ENCODE measurements around the gene GPA33. TPM values are rescaled to one million over a fixed set of nuclear protein-coding genes. Genes with fewer than 3 reads are reported as not detected.

The GPA33 gene
- total RNA-seq, 3 donors from 2014 or later (not counting 1 experiment from before 2014, with no cell fraction given) = 2.9 to 4.6 (median 4.5) TPM

DNA sequence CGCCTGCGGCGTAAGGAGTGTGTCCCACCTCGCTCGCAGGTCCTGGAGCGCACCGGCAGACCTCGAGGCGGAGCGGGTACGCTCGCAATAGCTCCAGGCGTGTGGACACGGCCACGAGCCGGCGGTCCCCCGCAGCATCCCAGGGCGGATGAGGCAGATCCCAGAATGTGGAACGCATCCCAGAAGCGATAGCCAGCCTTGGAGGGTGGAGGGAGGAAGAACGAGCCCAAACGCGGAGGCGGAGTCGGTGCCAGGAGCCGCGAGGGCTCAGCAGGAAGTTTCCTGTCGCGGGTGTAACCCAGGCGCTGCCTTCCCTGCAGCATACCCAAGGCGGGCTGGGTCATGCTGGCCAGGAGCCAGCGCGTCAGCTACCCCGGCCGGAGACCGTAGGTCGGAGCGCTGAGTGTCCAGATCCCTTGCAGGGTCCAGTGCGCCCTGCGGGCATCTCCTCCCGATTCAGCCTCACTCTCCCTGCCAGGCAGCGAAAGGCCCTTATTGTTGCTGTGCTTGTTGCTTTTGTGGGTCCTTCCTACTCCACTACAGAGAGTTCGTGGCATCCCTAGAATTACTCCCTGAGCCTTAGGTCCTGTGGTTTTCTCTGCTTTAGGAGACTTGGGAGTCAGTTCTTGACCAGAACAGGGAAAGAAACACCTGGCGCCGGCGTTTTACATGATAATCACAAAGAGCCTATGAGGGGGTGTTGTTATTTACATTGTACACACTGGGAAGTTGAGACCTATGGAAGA lies 31.4 kb upstream of the GPA33 start:
- DNase-seq = peak; percentile 30 to 59
- no peaks in the 10 kb centered on the region for H3K36me3 ChIP-seq (ENCODE audit: control insufficient read depth, insufficient read depth, low read length)
- peaks cover 11% of the 10 kb centered on the region for H3K4me1 ChIP-seq (ENCODE audit: control insufficient read depth, insufficient read depth, low read length)
- H3K4me3 Mint-ChIP-seq = peak overlapping the region; percentile 91
- no peaks in the 10 kb centered on the region for H3K27me3 ChIP-seq (ENCODE audit: control insufficient read depth, insufficient read depth, low read length)
- peaks cover 7 to 24% of the 10 kb centered on the region in 2 donors for H3K4me1 Mint-ChIP-seq
- intact Hi-C loops (cut with micrococcal nuclease) = no loop called here
- peak overlapping the region; percentile 32 for H3K4me3 ChIP-seq (ENCODE audit: low read length)
- ATAC-seq = peak; percentile 57 to 83 (median 79)
- no peaks in the 10 kb centered on the region for H3K9me3 ChIP-seq (ENCODE audit: control insufficient read depth, insufficient read depth, low read length)
- H3K27ac Mint-ChIP-seq = peak overlapping the region in 1 of 2 donors; percentile 51
- no peaks in the 10 kb centered on the region for H3K36me3 Mint-ChIP-seq
- H3K27me3 Mint-ChIP-seq (ENCODE audit: low read depth in 2 of 2) = peaks cover 10 to 22% of the 10 kb centered on the region in 2 donors
- TF ChIP-seq, protein P1, sequence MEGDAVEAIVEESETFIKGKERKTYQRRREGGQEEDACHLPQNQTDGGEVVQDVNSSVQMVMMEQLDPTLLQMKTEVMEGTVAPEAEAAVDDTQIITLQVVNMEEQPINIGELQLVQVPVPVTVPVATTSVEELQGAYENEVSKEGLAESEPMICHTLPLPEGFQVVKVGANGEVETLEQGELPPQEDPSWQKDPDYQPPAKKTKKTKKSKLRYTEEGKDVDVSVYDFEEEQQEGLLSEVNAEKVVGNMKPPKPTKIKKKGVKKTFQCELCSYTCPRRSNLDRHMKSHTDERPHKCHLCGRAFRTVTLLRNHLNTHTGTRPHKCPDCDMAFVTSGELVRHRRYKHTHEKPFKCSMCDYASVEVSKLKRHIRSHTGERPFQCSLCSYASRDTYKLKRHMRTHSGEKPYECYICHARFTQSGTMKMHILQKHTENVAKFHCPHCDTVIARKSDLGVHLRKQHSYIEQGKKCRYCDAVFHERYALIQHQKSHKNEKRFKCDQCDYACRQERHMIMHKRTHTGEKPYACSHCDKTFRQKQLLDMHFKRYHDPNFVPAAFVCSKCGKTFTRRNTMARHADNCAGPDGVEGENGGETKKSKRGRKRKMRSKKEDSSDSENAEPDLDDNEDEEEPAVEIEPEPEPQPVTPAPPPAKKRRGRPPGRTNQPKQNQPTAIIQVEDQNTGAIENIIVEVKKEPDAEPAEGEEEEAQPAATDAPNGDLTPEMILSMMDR (IDR thresholded peaks at IDR 0.05) = no peak
- no peaks in the 10 kb centered on the region for H3K9me3 Mint-ChIP-seq
- WGBS (ENCODE audit: insufficient coverage) = 19% methylated on average over 47 of the region's 47 CpGs
- H3K27ac ChIP-seq (ENCODE audit: low read length) = no peak overlapping the region

DNA sequence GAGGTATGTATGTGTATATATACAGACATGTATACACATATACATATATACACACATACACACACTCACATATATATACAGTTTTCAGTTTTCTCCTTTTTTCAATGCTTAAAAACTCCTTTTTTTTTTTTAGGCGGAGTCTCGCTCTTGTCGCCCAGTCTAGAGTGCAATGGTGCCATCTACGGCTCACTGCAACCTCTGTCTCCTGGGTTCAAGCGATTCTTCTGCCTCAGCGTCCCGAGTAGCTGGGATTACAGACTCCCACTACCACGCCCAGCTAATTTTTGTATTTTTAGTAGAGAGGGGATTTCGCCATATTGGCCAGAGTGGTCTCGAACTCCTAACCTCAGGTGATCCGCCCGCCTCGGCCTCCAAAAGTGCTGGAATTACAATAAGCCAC lies 30.7 kb upstream of the GPA33 start:
- DNase-seq = peak in 1 of 2 donors; percentile 58
- Mint-ChIP-seq H3K4me3 (peak overlapping the region; percentile 91), H3K4me1 (peaks cover 7 to 24% of the 10 kb centered on the region in 2 donors), H3K27me3 (ENCODE audit: low read depth in 2 of 2) (peaks cover 5 to 15% of the 10 kb centered on the region in 2 donors), H3K27ac (peak overlapping the region in 1 of 2 donors; percentile 51), H3K36me3 (no peaks in the 10 kb centered on the region), H3K9me3 (no peaks in the 10 kb centered on the region)
- H3K4me1 ChIP-seq (ENCODE audit: control insufficient read depth, insufficient read depth, low read length) = peaks cover 11% of the 10 kb centered on the region
- no peaks in the 10 kb centered on the region for H3K9me3 ChIP-seq (ENCODE audit: control insufficient read depth, insufficient read depth, low read length)
- WGBS (ENCODE audit: insufficient coverage) = 36% methylated on average over 12 of the region's 13 CpGs
- no peaks in the 10 kb centered on the region for H3K36me3 ChIP-seq (ENCODE audit: control insufficient read depth, insufficient read depth, low read length)
- TF ChIP-seq, protein P1 (IDR thresholded peaks at IDR 0.05) = no peak
- peak overlapping the region; percentile 32 for H3K4me3 ChIP-seq (ENCODE audit: low read length)
- intact Hi-C loops (cut with micrococcal nuclease) = no loop called here
- H3K27ac ChIP-seq (ENCODE audit: low read length) = no peak overlapping the region
- H3K27me3 ChIP-seq (ENCODE audit: control insufficient read depth, insufficient read depth, low read length) = no peaks in the 10 kb centered on the region
- ATAC-seq = peak in 1 of 3 donors; percentile 46

DNA sequence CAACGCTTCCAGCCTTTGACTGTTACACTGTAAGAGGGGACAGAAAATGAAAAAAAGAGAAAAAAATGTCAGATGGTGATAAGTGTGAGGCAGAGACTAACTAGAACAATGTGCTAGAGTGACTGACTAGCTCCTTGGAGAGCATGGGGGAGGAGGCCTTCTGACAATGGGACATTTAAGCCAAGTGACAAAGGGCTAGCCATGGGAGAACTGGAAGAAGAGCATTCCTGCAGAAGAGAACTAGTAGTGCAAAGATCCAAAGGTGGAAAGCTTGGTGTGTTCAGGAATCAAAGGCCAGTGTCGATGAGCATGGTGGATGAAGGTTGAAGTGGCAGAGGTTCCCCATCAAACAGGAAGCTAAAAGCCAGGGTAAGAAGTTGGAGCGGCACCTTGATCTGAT lies 29.5 kb upstream of the GPA33 start:
- no peak overlapping the region for H3K4me3 ChIP-seq (ENCODE audit: low read length)
- H3K27ac Mint-ChIP-seq = no peak overlapping the region
- H3K36me3 ChIP-seq (ENCODE audit: control insufficient read depth, insufficient read depth, low read length) = no peaks in the 10 kb centered on the region
- 86% methylated on average over 2 of the region's 3 CpGs for WGBS (ENCODE audit: insufficient coverage)
- no peaks in the 10 kb centered on the region for H3K27me3 ChIP-seq (ENCODE audit: control insufficient read depth, insufficient read depth, low read length)
- peaks cover 11% of the 10 kb centered on the region for H3K4me1 ChIP-seq (ENCODE audit: control insufficient read depth, insufficient read depth, low read length)
- H3K36me3 Mint-ChIP-seq = no peaks in the 10 kb centered on the region
- no peak overlapping the region for H3K27ac ChIP-seq (ENCODE audit: low read length)
- TF ChIP-seq, protein P1 (IDR thresholded peaks at IDR 0.05) = no peak
- H3K27me3 Mint-ChIP-seq (ENCODE audit: low read depth in 2 of 2) = peaks cover 0 to 10% of the 10 kb centered on the region in 2 donors
- H3K9me3 Mint-ChIP-seq = no peaks in the 10 kb centered on the region
- ATAC-seq (no peak), DNase-seq (no peak)
- H3K4me3 Mint-ChIP-seq = peak overlapping the region; percentile 33
- H3K9me3 ChIP-seq (ENCODE audit: control insufficient read depth, insufficient read depth, low read length) = no peaks in the 10 kb centered on the region
- H3K4me1 Mint-ChIP-seq = peaks cover 7 to 24% of the 10 kb centered on the region in 2 donors
- intact Hi-C loops (cut with micrococcal nuclease) = no loop called here
